ENCODE data around the gene PITPNM1.
A peak's percentile ranks its signal among the peaks of the same experiment; 100 is the strongest.

The PITPNM1 gene

DNA sequence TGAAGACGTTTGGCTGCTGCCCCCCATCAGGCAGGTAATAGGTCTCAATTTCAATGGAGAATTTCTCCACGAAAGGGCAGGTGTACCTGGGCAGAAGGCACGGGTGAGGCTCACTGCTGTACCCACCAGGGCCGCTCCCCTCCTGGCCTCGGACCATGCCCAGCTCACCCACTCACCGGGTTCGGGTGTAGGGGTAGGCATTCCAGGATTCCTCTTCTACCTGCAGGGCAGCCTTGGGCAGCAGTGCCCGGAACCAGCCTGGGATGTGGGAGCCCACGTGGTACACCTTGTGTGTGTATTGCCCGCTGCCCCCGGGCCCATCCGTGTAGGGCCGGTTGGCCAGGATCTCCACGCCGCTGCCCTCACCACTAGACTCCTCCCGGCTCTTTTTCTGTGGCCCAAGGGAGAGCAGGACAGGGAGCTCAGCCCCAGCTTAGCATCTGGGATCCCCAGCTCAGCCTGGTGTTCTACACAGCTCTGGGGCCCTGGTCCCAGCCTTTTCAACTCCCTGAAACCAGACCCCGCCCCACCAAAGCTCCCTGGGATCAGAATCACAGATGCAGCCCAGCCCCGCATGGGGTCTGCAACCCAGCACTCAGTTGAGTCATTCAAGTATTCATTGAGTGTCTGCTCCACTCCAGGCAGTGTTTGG is 2.7 kb downstream of the PITPNM1 start:
- DNase-seq, result no peak

GRCh38 chr11:67501854-67502253 is 3.3 kb downstream of the PITPNM1 start:
- DNase-seq, result no peak

DNA sequence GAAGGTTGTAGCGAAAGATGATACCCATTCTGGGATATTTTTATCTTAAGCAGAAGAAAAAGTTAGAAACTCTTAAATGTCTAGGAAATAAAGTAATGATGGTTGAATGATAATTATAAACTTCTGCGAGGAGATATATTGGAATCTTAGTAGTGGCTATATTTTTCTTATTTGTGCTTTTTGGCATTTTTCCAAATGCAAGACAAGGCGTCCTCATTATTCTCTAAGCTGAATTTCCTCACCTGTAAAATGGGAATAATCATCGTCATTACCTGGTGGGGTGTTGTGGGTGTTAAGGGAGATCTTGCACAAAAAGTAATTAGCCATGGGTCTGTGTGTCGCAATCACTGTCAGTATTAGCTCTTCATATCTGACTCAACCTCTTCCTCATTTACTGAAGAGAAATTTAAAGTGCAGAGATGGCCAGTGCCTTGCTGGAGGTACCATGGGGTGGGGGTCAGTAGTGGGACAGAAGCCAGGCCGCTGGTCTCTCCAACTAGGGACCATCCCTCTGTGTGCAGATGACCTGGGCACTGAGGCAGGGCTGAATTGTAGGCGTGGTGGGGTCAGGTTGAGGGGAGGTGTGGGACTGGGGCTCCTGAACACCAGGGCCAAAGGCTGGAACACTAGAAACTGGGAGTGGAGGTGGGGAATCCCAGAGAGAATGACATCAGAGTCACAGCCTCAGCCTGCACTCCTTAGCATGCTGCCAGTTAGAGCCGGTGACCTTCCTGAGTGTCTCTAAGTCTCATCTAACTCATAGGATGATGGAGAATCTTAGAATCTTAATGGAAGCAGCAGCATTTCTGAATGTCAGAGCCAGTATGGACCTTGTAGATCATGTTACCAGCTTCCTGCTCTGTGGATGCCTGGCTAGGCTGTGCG is 4.1 kb downstream of the PITPNM1 start:
- no peak for DNase-seq

GRCh38 chr11:67500484-67500821 is 4.7 kb downstream of the PITPNM1 start:
- DNase-seq, result no peak

GRCh38 chr11:67499808-67500483 is 5.2 kb downstream of the PITPNM1 start:
- no peak for DNase-seq

DNA sequence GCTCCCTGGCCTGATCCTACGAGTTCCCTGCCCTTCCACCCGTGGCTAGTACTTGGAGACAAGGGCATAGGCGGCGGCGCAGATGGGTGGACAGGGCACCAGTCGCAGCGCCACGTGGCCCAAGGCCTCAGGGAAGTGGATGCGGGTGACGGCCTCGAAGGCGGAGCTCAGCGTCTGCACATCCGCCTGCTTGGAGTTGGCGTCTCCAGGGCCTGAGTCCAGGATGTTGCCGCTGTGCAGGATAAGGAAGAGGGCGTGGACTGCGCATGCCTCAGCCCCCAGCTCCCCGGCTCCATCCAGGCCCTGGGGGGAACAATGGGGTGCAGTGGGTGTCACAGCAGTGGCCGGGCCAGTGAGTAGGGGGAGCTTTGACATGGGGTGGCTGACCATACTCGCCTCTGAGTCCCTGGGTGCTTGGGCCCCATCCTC is 6.6 kb downstream of the PITPNM1 start:
- no peak for DNase-seq

DNA sequence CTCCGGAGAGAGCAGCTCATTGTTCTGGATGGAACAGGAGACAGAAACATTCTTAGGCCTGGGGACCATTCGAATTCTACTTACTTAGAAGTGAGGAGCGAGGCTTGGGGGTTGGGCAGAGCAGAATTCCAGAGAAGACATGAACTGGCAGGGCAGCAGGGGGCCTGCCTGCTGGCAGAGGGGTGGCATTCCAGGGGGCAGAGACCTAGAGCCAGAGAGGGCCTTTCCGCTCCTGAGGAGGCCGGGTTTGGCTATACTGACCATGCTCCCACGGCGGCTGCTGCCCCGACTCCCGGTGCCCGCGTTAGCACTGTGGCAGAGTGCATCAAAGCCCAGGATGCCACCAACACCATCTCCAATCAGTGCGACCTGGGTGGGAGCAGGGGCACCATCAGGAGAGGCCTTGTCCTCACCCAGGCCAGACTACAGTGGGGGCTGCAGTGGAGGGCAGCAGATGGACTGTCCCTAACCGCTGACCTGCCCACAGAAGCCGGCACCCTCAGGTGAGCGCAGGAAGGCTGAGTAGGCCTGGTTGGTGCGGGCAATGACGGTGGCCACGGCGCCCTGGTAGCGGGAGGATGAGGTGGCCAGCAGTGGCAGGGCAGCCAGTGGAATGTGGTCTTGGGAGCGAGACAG is 7.4 kb downstream of the PITPNM1 start:
- no peak for DNase-seq

- no peak for DNase-seq
These were observed 9.1 kb downstream of the PITPNM1 start for GRCh38 chr11:67496113-67496512.

DNA sequence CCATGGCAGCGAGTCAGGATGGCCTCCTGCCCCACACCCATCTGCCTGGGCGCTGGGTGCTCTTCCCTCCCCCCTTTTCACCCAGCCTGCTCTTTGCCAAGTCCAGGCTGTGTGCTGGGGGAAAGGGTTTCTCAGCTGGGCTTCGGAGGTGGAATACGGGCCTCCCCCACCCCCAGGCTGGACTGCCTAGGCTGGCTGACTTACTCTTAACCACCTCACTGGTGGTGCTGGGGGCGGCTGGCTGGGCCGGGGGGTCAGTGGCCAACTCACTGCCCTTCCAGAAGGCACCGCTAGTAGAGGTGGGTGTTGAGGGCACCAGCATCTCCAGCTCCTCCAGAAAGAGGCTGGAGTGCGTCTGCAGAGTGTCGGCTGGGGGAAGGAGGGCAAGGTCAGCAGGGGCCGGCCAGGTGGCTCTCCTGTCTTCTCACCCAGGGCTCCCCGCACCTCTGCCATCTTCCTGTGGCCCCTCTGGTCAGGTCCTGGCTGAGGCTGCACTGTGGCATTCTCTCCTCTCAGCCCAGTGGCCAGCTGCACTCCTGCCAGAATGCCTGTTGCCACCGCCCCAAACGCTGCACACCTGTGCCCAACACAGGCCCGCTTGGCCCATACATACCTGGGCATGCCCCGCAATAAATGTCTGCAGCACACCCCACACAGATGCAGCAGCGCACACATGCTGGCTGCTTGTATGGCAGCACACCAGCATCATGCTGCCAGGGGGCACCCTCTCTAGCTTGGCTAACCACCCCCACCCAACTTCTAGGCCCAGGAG is 9.7 kb downstream of the PITPNM1 start:
- DNase-seq, result no peak

DNA sequence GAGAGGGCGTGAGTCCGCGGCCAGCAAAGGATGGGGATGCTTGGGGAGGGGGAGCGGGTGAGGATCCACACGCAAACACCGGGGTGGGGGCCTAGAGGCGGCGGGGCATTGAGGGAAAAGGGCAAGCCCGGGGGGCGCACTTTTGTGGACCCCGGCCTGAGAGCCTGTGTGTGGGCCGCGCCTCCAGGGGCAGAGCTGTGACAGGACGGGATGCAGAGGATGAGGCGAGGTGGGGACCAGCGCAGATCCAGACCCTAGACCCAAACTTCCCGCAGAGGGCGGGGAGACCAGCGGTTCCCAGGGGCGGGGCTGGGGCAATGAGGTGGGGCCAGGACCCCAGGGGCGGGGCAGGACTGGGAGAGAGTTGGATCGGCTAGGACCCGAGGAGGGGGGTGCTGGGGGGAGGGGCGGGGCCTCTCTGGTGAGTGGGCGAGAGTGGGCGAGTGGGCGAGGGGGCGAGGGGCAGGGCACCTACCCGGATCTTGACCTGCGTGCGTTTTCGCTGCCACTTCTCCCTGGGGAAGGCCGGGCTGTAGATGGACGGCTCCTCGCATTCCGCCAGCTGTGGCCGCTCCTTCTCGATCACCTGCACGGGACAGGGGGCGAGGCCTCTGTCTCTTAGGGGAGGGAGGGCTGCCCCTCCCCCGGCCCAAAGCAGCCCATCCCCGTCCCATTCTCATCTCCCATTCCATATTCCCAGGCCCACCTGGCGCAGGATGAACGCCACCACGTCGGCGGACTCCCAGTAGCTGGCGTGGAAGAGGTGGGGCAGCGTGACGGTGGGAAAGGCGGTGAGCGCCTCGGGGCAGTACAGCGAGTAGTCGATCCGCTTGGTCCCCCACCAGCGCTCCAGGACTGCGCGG is 10.6 kb downstream of the PITPNM1 start:
- no peak for DNase-seq

DNA sequence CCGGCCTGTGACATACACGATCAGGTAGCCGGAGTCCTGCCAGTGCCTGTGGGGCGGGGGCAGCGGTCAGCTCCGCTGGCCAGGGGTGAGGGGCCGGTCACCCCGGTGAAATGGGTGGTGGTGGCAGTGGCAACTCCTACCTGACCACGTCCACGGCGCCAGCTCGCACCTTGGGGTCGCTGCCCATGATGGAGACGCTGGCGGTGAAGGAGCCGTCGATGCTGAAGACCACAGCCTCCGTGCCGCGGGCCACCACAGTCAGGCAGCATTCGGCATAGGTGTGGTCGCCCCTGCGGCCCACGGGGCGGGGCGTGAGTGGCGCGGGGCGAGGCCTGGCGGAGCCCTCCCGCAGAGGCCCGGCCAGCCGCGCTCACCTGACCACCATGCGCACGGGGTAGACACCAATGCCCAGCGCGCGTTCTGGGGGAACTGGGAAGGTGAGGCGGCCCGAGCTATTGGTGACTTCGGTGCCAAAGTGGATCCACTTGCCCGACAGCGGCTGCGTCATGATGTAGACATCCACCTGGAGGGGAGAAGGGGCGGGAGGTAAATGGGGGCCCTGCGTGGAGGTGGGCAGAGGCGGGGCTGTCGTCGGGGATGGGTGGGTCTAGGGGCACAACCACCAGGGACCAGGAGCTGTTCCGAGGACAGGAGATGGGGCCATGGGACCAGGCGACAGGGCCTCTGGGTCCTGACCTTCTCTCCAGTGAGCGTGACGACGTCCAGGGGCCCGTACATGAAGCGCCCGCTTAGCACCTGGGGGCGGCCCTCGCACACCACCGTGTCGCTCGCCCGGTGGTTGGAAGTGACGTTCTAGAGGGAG is 11.4 kb downstream of the PITPNM1 start:
- no peak for DNase-seq

GRCh38 chr11:67492801-67493547 is 12.2 kb downstream of the PITPNM1 start:
- peak; percentile 58 for DNase-seq

GRCh38 chr11:67492069-67492727 is 13.0 kb downstream of the PITPNM1 start:
- DNase-seq, result no peak

- no peak for DNase-seq
These were observed 13.7 kb downstream of the PITPNM1 start for GRCh38 chr11:67491276-67492068.

DNA sequence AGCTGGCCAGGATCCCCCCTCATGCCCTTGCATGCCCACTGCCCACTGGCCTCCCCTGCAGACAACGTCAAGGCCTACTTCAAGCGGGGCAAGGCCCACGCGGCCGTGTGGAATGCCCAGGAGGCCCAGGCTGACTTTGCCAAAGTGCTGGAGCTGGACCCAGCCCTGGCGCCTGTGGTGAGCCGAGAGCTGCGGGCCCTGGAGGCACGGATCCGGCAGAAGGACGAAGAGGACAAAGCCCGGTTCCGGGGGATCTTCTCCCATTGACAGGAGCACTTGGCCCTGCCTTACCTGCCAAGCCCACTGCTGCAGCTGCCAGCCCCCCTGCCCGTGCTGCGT is 14.5 kb downstream of the PITPNM1 start:
- DNase-seq, result no peak

DNA sequence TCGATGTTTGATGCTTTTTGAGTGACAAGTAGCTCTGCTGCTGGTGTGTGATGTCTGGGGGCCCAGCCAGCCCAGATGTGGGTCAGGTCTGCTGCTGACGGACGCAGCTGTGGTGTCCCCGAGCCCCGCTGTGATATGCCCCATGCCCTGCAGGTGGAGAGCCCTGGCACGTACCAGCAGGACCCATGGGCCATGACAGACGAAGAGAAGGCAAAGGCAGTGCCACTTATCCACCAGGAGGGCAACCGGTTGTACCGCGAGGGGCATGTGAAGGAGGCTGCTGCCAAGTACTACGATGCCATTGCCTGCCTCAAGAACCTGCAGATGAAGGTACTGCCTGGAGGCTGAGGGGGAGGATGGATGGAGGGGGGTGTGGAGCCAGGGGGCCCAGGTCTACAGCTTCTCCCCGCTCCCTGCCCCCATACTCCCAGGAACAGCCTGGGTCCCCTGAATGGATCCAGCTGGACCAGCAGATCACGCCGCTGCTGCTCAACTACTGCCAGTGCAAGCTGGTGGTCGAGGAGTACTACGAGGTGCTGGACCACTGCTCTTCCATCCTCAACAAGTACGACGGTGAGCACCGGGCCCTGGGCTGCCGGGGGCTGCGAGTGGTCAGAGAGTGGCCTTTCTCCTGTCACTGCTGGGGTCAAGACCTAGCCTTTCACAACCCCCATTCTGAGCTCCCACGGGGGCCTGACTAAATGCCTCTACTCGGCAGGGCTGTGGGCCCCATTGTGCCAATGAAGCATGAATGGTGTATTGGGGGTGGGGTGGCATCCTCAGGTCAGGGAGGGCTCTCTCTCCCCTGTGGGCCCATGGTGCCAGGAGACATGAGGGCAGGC is 15.1 kb downstream of the PITPNM1 start:
- DNase-seq, result no peak

GRCh38 chr11:67489203-67489884 is 15.8 kb downstream of the PITPNM1 start:
- no peak for DNase-seq
